Mucosa of descending colon (tissue), 3 donors: ENCODE results near the gene RDH8. TPM values are rescaled to one million over a fixed set of nuclear protein-coding genes. Genes with fewer than 3 reads are reported as not detected.

Source experiments
- ATAC-seq: fragments of 200-7000 bp; cut with Tn5 transposase; one replicate; pipeline ENCODE4 v1.9.1; 2020; ENCODE audit warnings: mild to moderate bottlenecking, moderate library complexity
- DNase-seq, 3 donors: peaks; one replicate each; pipeline ENCODE4 v3.0.0-alpha.2; 2020
- H3K36me3 ChIP-seq: fragments of 200-600 bp; one replicate; pipeline ENCODE4 v1.8.0; 2021; ENCODE audit warnings: low read depth, mild to moderate bottlenecking
- H3K4me1 ChIP-seq: fragments of 200-600 bp; one replicate; pipeline ENCODE4 v1.8.0; 2021; ENCODE audit warnings: low read depth, mild to moderate bottlenecking
- H3K4me3 ChIP-seq: fragments of 200-600 bp; one replicate; pipeline ENCODE4 v1.8.0; 2021; ENCODE audit warnings: mild to moderate bottlenecking
- H3K9me3 ChIP-seq: fragments of 200-600 bp; one replicate; pipeline ENCODE4 v1.8.0; 2021; ENCODE audit warnings: mild to moderate bottlenecking
- CTCF ChIP-seq: fragments of 200-600 bp; IDR thresholded peaks from one replicate; pipeline ENCODE4 v1.8.0; 2022; ENCODE audit warnings: antibody characterized with exemption, mild to moderate bottlenecking
- intact Hi-C, 2 donors: fragments of 100-400 bp; cut with DNase I in 1 of 2; cut with micrococcal nuclease in 1 of 2; formaldehyde crosslinking; loops; one replicate each; pipeline versions ENCODE4 v1.11.0 to v1.11.1; 2022; cut with DNase I, micrococcal nuclease
- total RNA-seq, 3 donors: library from RNA; stranded (reverse); fragmentation: NEBNext Ultra II Directional in 2 of 3; extraction: Animal tissue kit (Norgen Biotek cat#: 25700) in 2 of 3; gene quantifications; one replicate each; pipeline versions ENCODE4 v1.2.1 to v1.2.4, GENCODE V29; 2021 to 2023
- donor health status: DM: no; HTN: no; CAD: no; lungs with moderate emphysema.
- donor health status: DM: no; HTN: no; CAD: no.
- donor health status: DM: no; HTN: yes; CAD: no.

The RDH8 gene
- total RNA-seq, 3 donors from 2014 or later, result not detected

GRCh38 chr19:10026744-10027143, 13.5 kb downstream of the RDH8 start:
- H3K4me3 ChIP-seq, result no peak overlapping the region
- H3K36me3 ChIP-seq, result no peaks in the 10 kb centered on the region
- no peaks in the 10 kb centered on the region for H3K9me3 ChIP-seq
- ATAC-seq (no peak), DNase-seq (no peak)
- intact Hi-C loops, result loop anchor here (5.0 kb wide), 1 partner anchor 94 kb away; no protein-coding TSS in a partner anchor
- no peaks in the 10 kb centered on the region for H3K4me1 ChIP-seq
- no peak for TF ChIP-seq CTCF

- peak; percentile 100 for ATAC-seq
- intact Hi-C loops, result loop anchor here (5.0 kb wide), 1 partner anchor 95 kb away; no protein-coding TSS in a partner anchor
- H3K4me1 ChIP-seq, result no peaks in the 10 kb centered on the region
Observed at GRCh38 chr19:10027158-10027997, 14.1 kb downstream of the RDH8 start.

GRCh38 chr19:10033614-10034013, 20.3 kb downstream of the RDH8 start:
- no peak for TF ChIP-seq CTCF
- intact Hi-C loops, result no loop called here
- Histone ChIP-seq H3K4me1 (no peaks in the 10 kb centered on the region), H3K36me3 (no peaks in the 10 kb centered on the region), H3K4me3 (no peak overlapping the region), H3K9me3 (no peaks in the 10 kb centered on the region)
- ATAC-seq, result no peak
- no peak for DNase-seq

More at GRCh38 chr19:10027158-10027997, 14.1 kb downstream of the RDH8 start:
- H3K9me3 ChIP-seq, result no peaks in the 10 kb centered on the region
- peak; percentile 93 for TF ChIP-seq CTCF
- peak; percentile 95 to 97 (median 96) for DNase-seq
- H3K36me3 ChIP-seq, result no peaks in the 10 kb centered on the region
- H3K4me3 ChIP-seq, result no peak overlapping the region

GRCh38 chr19:10036601-10037071, 23.4 kb downstream of the RDH8 start:
- TF ChIP-seq CTCF, result no peak
- Histone ChIP-seq H3K36me3 (no peaks in the 10 kb centered on the region), H3K9me3 (no peaks in the 10 kb centered on the region), H3K4me3 (no peak overlapping the region), H3K4me1 (no peaks in the 10 kb centered on the region)
- ATAC-seq (peak; percentile 79), DNase-seq (no peak)
- intact Hi-C loops, result no loop called here

- no peaks in the 10 kb centered on the region for H3K36me3 ChIP-seq
- DNase-seq (peak in 1 of 3 donors; percentile 9), ATAC-seq (peak; percentile 79)
- intact Hi-C loops, result no loop called here
- H3K9me3 ChIP-seq, result no peaks in the 10 kb centered on the region
- H3K4me1 ChIP-seq, result no peaks in the 10 kb centered on the region
- no peak for TF ChIP-seq CTCF
- H3K4me3 ChIP-seq, result no peak overlapping the region
Observed at GRCh38 chr19:10037367-10037766, 24.1 kb downstream of the RDH8 start.
